Upper lobe of left lung (tissue), 6 donors: Measurements from ENCODE around the gene PIP4K2C. TPM values are rescaled to one million over a fixed set of nuclear protein-coding genes. Genes with fewer than 3 reads are reported as not detected.

Experiments
- ATAC-seq, 2 donors: fragments of 200-7000 bp; cut with Tn5 transposase; one replicate each; pipeline ENCODE4 v1.9.1; 2022; ENCODE audit warnings: mild to moderate bottlenecking in 2 of 2, moderate library complexity in 2 of 2; ENCODE audit not compliant: low FRiP score in 2 of 2
- DNase-seq, 2 donors: peaks; one replicate each; pipeline ENCODE4 v3.0.0-alpha.2; 2019 to 2020
- H3K27ac ChIP-seq, 4 donors: fragments of 200-600 bp; sonication (generic); one replicate each; pipeline ENCODE4 v1.5.1; 2016 to 2019
- H3K27me3 ChIP-seq, 4 donors: fragments of 200-600 bp; sonication (generic); one replicate each; pipeline ENCODE4 v1.5.1; 2017 to 2019
- H3K36me3 ChIP-seq, 4 donors: fragments of 200-600 bp; sonication (generic); one replicate each; pipeline ENCODE4 v1.5.1; 2016 to 2019
- H3K4me1 ChIP-seq, 4 donors: fragments of 200-600 bp; sonication (generic); one replicate each; pipeline ENCODE4 v1.5.1; 2018 to 2019
- H3K4me3 ChIP-seq, 4 donors: fragments of 200-600 bp; sonication (generic); one replicate each; pipeline ENCODE4 v1.5.1; 2017 to 2019; ENCODE audit warnings: mild to moderate bottlenecking in 2 of 4, moderate library complexity in 1 of 4
- H3K9me3 ChIP-seq, 4 donors: fragments of 200-600 bp; sonication (generic); one replicate each; pipeline ENCODE4 v1.5.1; 2018 to 2019
- EP300 ChIP-seq, 4 donors: sonication (generic); formaldehyde crosslinking; IDR thresholded peaks; one replicate each; pipeline ENCODE4 v1.5.1; 2017; ENCODE audit warnings: antibody characterized with exemption in 4 of 4, control low read depth in 2 of 4
- POLR2A ChIP-seq, 4 donors: fragments of 450-650 bp; IDR thresholded peaks; one replicate each; pipeline ENCODE4 v1.5.1; 2016 to 2017; ENCODE audit warnings: antibody characterized with exemption in 4 of 4, mild to moderate bottlenecking in 2 of 4
- POLR2AphosphoS5 ChIP-seq, 2 donors: sonication (generic); formaldehyde crosslinking; IDR thresholded peaks; one replicate each; pipeline ENCODE4 v1.5.1; 2017; ENCODE audit warnings: antibody characterized with exemption in 2 of 2
- WGBS, 2 donors: methylation state at CpG; one replicate each; pipeline ENCODE4 v1.1.5; 2017 to 2018; 5-methylcytosine and 5-hydroxymethylcytosine counted together
- total RNA-seq, 6 donors: library from RNA; depleted of rRNA in 4 of 6; stranded (reverse); fragments of >200 nt in 4 of 6; gene quantifications; one replicate each; pipeline versions ENCODE4 v1.1.0 to v1.2.1, GENCODE V29; 2016 to 2021
- TF ChIP-seq, protein P1 (sequence below), 6 experiments: fragments of 450-650 bp in 4 of 6; fragments of 200-600 bp in 2 of 6; sonication (generic) in 2 of 6; IDR thresholded peaks; one replicate each; pipeline ENCODE4 v1.5.1; 2016 to 2019; ENCODE audit warnings: antibody characterized with exemption in 6 of 6
- donor health status: DM: no; HTN: no; CAD: no; lungs with moderate emphysema.
- donor health status: DM: no; HTN: yes; CAD: no; lungs with severe emphysema.

PIP4K2C gene
- total RNA-seq, 6 donors from 2014 or later: 13.4 to 56.7 (median 30.7) TPM

DNA sequence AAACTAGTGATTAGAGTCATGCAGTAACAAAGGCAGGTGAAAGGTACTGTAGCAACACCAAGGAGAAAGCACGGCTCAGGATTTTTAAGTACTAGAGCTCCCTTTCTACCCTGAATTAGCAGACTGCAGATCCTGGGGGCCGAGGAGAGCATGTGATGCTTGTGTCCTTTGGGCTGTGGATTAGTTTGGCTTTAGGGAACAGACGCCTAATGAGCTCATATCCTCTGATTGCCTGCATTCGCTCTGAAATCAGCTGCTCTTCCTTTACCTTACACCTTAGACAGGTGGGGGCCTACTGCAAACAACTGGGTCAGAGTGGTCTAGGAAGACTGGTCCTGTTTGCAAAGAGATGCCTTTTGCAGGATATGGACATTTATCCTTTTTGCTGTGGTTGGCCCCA is 2.2 kb downstream of the PIP4K2C start:
- TF ChIP-seq POLR2AphosphoS5 (IDR thresholded peaks at IDR 0.05) (no peak), EP300 (IDR thresholded peaks at IDR 0.05) (no peak), POLR2A (IDR thresholded peaks at IDR 0.05) (no peak)
- TF ChIP-seq, protein P1, sequence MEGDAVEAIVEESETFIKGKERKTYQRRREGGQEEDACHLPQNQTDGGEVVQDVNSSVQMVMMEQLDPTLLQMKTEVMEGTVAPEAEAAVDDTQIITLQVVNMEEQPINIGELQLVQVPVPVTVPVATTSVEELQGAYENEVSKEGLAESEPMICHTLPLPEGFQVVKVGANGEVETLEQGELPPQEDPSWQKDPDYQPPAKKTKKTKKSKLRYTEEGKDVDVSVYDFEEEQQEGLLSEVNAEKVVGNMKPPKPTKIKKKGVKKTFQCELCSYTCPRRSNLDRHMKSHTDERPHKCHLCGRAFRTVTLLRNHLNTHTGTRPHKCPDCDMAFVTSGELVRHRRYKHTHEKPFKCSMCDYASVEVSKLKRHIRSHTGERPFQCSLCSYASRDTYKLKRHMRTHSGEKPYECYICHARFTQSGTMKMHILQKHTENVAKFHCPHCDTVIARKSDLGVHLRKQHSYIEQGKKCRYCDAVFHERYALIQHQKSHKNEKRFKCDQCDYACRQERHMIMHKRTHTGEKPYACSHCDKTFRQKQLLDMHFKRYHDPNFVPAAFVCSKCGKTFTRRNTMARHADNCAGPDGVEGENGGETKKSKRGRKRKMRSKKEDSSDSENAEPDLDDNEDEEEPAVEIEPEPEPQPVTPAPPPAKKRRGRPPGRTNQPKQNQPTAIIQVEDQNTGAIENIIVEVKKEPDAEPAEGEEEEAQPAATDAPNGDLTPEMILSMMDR (IDR thresholded peaks at IDR 0.05): no peak
- Histone ChIP-seq H3K4me1 (peaks cover 9 to 20% (median 16%) of the 10 kb centered on the region in 4 donors), H3K27ac (no peak overlapping the region), H3K27me3 (no peaks in the 10 kb centered on the region), H3K36me3 (peaks cover 0 to 30% (median 12%) of the 10 kb centered on the region in 4 donors), H3K9me3 (no peaks in the 10 kb centered on the region), H3K4me3 (no peak overlapping the region)
- 81 to 87% methylated on average over 4 of the region's 4 CpGs for whole genome bisulfite sequencing, 2 donors
- DNase-seq (no peak), ATAC-seq (no peak)

DNA sequence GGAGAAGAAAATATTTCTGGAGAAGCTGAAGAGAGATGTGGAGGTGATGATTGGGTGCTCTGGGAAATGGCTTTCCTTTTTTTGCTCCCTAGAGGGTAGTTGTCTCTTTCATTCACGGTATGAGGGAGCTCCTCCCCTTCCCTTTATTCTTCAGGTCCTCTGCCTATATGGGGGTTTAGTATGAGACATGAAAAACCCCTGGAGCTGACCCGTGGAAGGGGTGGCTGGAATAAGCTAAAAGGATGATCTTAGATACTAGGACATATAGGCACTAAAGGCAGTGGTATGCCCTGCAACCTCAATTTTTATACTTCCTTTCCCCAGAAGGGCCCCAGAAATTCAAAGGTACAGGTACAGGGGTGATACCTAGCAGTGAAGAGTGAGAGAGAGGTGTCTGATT is 9.4 kb downstream of the PIP4K2C start:
- WGBS, 2 donors: 68 to 75% methylated on average over 2 of the region's 2 CpGs
- H3K4me1 ChIP-seq: peaks cover 6 to 22% (median 10%) of the 10 kb centered on the region in 4 donors
- no peak overlapping the region for H3K27ac ChIP-seq
- DNase-seq (no peak), ATAC-seq (no peak)
- H3K4me3 ChIP-seq: no peak overlapping the region
- peaks cover 0 to 66% (median 35%) of the 10 kb centered on the region in 4 donors for H3K36me3 ChIP-seq
- H3K9me3 ChIP-seq: no peaks in the 10 kb centered on the region
- no peak for TF ChIP-seq EP300 (IDR thresholded peaks at IDR 0.05)
- no peak for TF ChIP-seq POLR2A (IDR thresholded peaks at IDR 0.05)
- no peak for TF ChIP-seq POLR2AphosphoS5 (IDR thresholded peaks at IDR 0.05)
- TF ChIP-seq, protein P1 (IDR thresholded peaks at IDR 0.05): no peak
- H3K27me3 ChIP-seq: peaks cover 0 to 6% (median 3%) of the 10 kb centered on the region in 4 donors

DNA sequence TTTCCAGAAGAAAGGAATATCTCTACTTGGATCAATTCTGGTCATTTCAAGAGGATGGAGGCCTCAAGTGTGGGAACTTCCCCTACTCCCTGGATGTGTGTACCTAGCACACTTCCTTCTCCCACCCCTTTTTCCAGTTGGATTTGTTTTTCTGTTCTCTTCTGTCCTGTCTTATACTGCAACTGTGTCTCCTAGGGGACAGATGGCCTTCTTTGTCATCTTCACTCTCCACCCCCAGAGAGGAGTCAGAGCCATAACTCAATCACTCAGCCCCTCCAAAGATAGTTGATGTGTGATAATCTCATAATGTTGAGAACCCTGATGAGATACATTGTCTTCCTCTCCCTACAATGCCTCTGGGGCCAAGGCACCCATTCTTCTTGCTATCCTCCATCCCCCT is 11.6 kb downstream of the PIP4K2C start:
- H3K27me3 ChIP-seq: peaks cover 0 to 6% (median 3%) of the 10 kb centered on the region in 4 donors
- peaks cover 0 to 49% (median 23%) of the 10 kb centered on the region in 4 donors for H3K36me3 ChIP-seq
- no peaks in the 10 kb centered on the region for H3K9me3 ChIP-seq
- ATAC-seq: no peak
- peaks cover 11 to 29% (median 14%) of the 10 kb centered on the region in 4 donors for H3K4me1 ChIP-seq
- no peak for DNase-seq
- TF ChIP-seq POLR2AphosphoS5 (IDR thresholded peaks at IDR 0.05) (no peak), EP300 (IDR thresholded peaks at IDR 0.05) (no peak), POLR2A (IDR thresholded peaks at IDR 0.05) (no peak)
- TF ChIP-seq, protein P1 (IDR thresholded peaks at IDR 0.05): no peak
- no peak overlapping the region for H3K4me3 ChIP-seq
- H3K27ac ChIP-seq: no peak overlapping the region

DNA sequence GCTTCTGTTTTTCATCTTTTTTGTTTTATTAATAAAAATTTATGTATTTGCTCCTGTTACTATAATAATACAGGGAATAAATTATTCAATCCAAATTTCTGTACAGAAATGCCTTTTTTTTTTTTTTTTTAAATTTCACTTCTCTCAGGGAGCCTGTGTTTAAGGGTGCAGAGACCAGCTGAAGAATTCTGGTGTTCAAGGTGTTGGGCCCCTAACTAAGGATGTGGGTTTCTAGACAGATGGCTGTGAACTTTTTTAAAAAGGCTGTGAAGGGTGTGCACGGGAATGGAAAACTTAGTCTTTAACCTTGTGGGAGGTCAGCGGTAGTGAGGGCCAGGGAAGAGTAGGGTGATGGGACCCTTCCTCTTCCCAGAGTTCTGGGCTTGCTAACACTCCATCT is 12.3 kb downstream of the PIP4K2C start:
- Histone ChIP-seq H3K9me3 (no peaks in the 10 kb centered on the region), H3K36me3 (peaks cover 0 to 41% (median 23%) of the 10 kb centered on the region in 4 donors), H3K4me3 (no peak overlapping the region), H3K27ac (peak overlapping the region in 3 of 4 donors; percentile 63 to 93 (median 92)), H3K27me3 (peaks cover 0 to 6% (median 3%) of the 10 kb centered on the region in 4 donors), H3K4me1 (peaks cover 11 to 29% (median 14%) of the 10 kb centered on the region in 4 donors)
- DNase-seq (no peak), ATAC-seq (no peak)
- 74% methylated on average over 2 of the region's 2 CpGs for WGBS, 2 donors
- TF ChIP-seq, protein P1 (IDR thresholded peaks at IDR 0.05): no peak
- TF ChIP-seq EP300 (IDR thresholded peaks at IDR 0.05) (no peak), POLR2AphosphoS5 (IDR thresholded peaks at IDR 0.05) (no peak), POLR2A (IDR thresholded peaks at IDR 0.05) (no peak)
